HG02588 (cell line): Measurements from ENCODE around the gene OSBPL5.
"Not testable (repeated sequence)": the region's sequence is repeated elsewhere in the genome, so short reads cannot be mapped to it uniquely, and the experiment has no call there.

Experiments
- ATAC-seq: cut with Tn5 transposase; IDR thresholded peaks from one replicate; pipeline ENCODE4 v1.9.1; 2021; ENCODE audit warnings: mild to moderate bottlenecking, moderate library complexity; ENCODE audit not compliant: unreplicated experiment

Gene OSBPL5

GRCh38 chr11:3123761-3124733 lies 41.1 kb downstream of the OSBPL5 start:
- no peak for ATAC-seq

GRCh38 chr11:3123305-3123704 lies 41.8 kb downstream of the OSBPL5 start:
- ATAC-seq = no peak

GRCh38 chr11:3122775-3123201 lies 42.3 kb downstream of the OSBPL5 start:
- ATAC-seq = no peak

- ATAC-seq = no peak
Observed at GRCh38 chr11:3121931-3122774, 43.0 kb downstream of the OSBPL5 start.

GRCh38 chr11:3121416-3121815 lies 43.7 kb downstream of the OSBPL5 start:
- ATAC-seq = no peak

- no peak for ATAC-seq
Observed at GRCh38 chr11:3120071-3120792, 44.9 kb downstream of the OSBPL5 start.

- ATAC-seq = no peak
Observed at GRCh38 chr11:3119141-3119821, 45.8 kb downstream of the OSBPL5 start.

GRCh38 chr11:3115321-3115720 lies 49.8 kb downstream of the OSBPL5 start:
- ATAC-seq = no peak

- not testable (repeated sequence) for ATAC-seq
Observed at GRCh38 chr11:3113661-3114060, 51.4 kb downstream of the OSBPL5 start.

- no peak for ATAC-seq
Observed at GRCh38 chr11:3111919-3112690, 53.0 kb downstream of the OSBPL5 start.

- no peak for ATAC-seq
Observed at GRCh38 chr11:3111466-3111865, 53.6 kb downstream of the OSBPL5 start.

- ATAC-seq = no peak
Observed at GRCh38 chr11:3109921-3110706, 55.0 kb downstream of the OSBPL5 start.

GRCh38 chr11:3109434-3109833 lies 55.7 kb downstream of the OSBPL5 start:
- ATAC-seq = no peak

- ATAC-seq = no peak
Observed at GRCh38 chr11:3108183-3108721, 56.9 kb downstream of the OSBPL5 start.

GRCh38 chr11:3107608-3108182 lies 57.4 kb downstream of the OSBPL5 start:
- ATAC-seq = no peak

- no peak for ATAC-seq
Observed at GRCh38 chr11:3106736-3107524, 58.2 kb downstream of the OSBPL5 start.
